ENCODE results near the gene ARHGAP15.

- TF ChIP-seq CTCF (IDR thresholded peaks at IDR 0.05) (peak; percentile 23; the same call in 1 of the 2 replicates), TCF7L2 (IDR thresholded peaks at IDR 0.05; ENCODE audit: low read depth, low read length) (no peak), POLR2AphosphoS5 (IDR thresholded peaks at IDR 0.05; ENCODE audit: low read depth, low read length) (no peak)
- TF ChIP-seq, protein P1, sequence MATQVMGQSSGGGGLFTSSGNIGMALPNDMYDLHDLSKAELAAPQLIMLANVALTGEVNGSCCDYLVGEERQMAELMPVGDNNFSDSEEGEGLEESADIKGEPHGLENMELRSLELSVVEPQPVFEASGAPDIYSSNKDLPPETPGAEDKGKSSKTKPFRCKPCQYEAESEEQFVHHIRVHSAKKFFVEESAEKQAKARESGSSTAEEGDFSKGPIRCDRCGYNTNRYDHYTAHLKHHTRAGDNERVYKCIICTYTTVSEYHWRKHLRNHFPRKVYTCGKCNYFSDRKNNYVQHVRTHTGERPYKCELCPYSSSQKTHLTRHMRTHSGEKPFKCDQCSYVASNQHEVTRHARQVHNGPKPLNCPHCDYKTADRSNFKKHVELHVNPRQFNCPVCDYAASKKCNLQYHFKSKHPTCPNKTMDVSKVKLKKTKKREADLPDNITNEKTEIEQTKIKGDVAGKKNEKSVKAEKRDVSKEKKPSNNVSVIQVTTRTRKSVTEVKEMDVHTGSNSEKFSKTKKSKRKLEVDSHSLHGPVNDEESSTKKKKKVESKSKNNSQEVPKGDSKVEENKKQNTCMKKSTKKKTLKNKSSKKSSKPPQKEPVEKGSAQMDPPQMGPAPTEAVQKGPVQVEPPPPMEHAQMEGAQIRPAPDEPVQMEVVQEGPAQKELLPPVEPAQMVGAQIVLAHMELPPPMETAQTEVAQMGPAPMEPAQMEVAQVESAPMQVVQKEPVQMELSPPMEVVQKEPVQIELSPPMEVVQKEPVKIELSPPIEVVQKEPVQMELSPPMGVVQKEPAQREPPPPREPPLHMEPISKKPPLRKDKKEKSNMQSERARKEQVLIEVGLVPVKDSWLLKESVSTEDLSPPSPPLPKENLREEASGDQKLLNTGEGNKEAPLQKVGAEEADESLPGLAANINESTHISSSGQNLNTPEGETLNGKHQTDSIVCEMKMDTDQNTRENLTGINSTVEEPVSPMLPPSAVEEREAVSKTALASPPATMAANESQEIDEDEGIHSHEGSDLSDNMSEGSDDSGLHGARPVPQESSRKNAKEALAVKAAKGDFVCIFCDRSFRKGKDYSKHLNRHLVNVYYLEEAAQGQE (IDR thresholded peaks at IDR 0.05; ENCODE audit: insufficient read depth in 1 of 2, low read depth in 2 of 2, low read length in 1 of 2) = no peak
These were observed 153.5 kb downstream of the ARHGAP15 start for GRCh38 chr2:143282684-143283083.
